Measurements from ENCODE around the gene NPAS2.

GRCh38 chr2:100905132-100905805 is 85.3 kb downstream of the NPAS2 start:
- TF ChIP-seq, protein P1, sequence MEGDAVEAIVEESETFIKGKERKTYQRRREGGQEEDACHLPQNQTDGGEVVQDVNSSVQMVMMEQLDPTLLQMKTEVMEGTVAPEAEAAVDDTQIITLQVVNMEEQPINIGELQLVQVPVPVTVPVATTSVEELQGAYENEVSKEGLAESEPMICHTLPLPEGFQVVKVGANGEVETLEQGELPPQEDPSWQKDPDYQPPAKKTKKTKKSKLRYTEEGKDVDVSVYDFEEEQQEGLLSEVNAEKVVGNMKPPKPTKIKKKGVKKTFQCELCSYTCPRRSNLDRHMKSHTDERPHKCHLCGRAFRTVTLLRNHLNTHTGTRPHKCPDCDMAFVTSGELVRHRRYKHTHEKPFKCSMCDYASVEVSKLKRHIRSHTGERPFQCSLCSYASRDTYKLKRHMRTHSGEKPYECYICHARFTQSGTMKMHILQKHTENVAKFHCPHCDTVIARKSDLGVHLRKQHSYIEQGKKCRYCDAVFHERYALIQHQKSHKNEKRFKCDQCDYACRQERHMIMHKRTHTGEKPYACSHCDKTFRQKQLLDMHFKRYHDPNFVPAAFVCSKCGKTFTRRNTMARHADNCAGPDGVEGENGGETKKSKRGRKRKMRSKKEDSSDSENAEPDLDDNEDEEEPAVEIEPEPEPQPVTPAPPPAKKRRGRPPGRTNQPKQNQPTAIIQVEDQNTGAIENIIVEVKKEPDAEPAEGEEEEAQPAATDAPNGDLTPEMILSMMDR (IDR thresholded peaks at IDR 0.05) = no peak
- TF ChIP-seq EZH2 (IDR thresholded peaks at IDR 0.05) (no peak), EZH2phosphoT487 (IDR thresholded peaks at IDR 0.05) (no peak)
